ENCODE data around the gene MRPL2.

MRPL2 gene

GRCh38 chr6:43021270-43022047, 37.8 kb downstream of the MRPL2 start, which contains the start of gene RRP36:
Gene RRP36, plus strand, starts transcription at chr6:43021623. Its CDS starts 32 bp downstream, at chr6:43021655.
- peak; percentile 60 for DNase-seq (ENCODE audit: low read depth)

- DNase-seq (ENCODE audit: low read depth) = no peak
Observed at GRCh38 chr6:43020847-43021246, 38.4 kb downstream of the MRPL2 start.

GRCh38 chr6:43020052-43020705, 39.1 kb downstream of the MRPL2 start:
- no peak for DNase-seq (ENCODE audit: low read depth)

GRCh38 chr6:43019152-43019551, 40.1 kb downstream of the MRPL2 start:
- no peak for DNase-seq (ENCODE audit: low read depth)

- no peak for DNase-seq (ENCODE audit: low read depth)
Observed at GRCh38 chr6:43016943-43017334, 42.3 kb downstream of the MRPL2 start.

GRCh38 chr6:43016176-43016942, 42.9 kb downstream of the MRPL2 start:
- DNase-seq (ENCODE audit: low read depth) = no peak

- no peak for DNase-seq (ENCODE audit: low read depth)
Observed at GRCh38 chr6:43014434-43014909, 44.8 kb downstream of the MRPL2 start.

- DNase-seq (ENCODE audit: low read depth) = peak; percentile 98
Observed at GRCh38 chr6:43013843-43014433, 45.3 kb downstream of the MRPL2 start, which contains the start of the genes KLHDC3 and MEA1. Gene KLHDC3, plus strand, starts transcription at chr6:43014249. Its CDS starts 2,944 bp downstream, at chr6:43017193. Gene MEA1, minus strand, starts transcription at chr6:43013946. Its CDS starts 133 bp downstream, at chr6:43013813.

GRCh38 chr6:43013097-43013842, 46.0 kb downstream of the MRPL2 start:
- DNase-seq (ENCODE audit: low read depth) = no peak

GRCh38 chr6:43012364-43012763, 46.9 kb downstream of the MRPL2 start:
- no peak for DNase-seq (ENCODE audit: low read depth)

GRCh38 chr6:43011207-43011606, 48.0 kb downstream of the MRPL2 start:
- DNase-seq (ENCODE audit: low read depth) = no peak

- DNase-seq (ENCODE audit: low read depth) = no peak
Observed at GRCh38 chr6:43009124-43009523, 50.1 kb downstream of the MRPL2 start.

GRCh38 chr6:43007126-43007525, 52.1 kb downstream of the MRPL2 start:
- DNase-seq (ENCODE audit: low read depth) = no peak

- no peak for DNase-seq (ENCODE audit: low read depth)
Observed at GRCh38 chr6:43006251-43006650, 53.0 kb downstream of the MRPL2 start.

GRCh38 chr6:43005844-43006243, 53.4 kb downstream of the MRPL2 start:
- DNase-seq (ENCODE audit: low read depth) = no peak

All from activated T-helper 1 cell treated with Interleukin-2 at 50 U/mL for 16 hours (primary cell).